Measurements from ENCODE around the gene P3H4.

DNA sequence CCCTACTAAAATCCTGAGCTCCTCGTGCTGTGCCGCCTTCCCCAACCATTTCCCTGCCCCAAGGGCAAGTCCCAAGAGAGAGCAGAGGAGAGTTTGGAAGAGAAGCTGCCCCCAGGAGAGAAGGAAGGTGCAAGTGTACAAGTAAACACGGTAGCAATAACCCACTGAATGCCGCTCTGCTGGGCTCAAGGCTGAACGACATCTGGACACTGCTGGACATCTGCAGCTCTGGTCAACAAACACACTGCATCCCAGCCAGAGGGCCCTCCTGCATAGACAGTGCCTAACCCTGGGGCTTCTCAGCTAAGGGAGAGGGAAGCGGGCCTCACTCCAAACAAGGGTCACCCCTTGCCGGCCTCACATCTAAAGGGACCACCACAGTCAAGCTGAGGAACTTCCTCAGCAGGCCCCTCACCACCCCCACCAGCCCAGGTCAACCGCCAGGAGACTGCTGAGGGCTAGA lies 38.0 kb downstream of the P3H4 start:
- TF ChIP-seq, protein P1, sequence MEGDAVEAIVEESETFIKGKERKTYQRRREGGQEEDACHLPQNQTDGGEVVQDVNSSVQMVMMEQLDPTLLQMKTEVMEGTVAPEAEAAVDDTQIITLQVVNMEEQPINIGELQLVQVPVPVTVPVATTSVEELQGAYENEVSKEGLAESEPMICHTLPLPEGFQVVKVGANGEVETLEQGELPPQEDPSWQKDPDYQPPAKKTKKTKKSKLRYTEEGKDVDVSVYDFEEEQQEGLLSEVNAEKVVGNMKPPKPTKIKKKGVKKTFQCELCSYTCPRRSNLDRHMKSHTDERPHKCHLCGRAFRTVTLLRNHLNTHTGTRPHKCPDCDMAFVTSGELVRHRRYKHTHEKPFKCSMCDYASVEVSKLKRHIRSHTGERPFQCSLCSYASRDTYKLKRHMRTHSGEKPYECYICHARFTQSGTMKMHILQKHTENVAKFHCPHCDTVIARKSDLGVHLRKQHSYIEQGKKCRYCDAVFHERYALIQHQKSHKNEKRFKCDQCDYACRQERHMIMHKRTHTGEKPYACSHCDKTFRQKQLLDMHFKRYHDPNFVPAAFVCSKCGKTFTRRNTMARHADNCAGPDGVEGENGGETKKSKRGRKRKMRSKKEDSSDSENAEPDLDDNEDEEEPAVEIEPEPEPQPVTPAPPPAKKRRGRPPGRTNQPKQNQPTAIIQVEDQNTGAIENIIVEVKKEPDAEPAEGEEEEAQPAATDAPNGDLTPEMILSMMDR (IDR thresholded peaks at IDR 0.05), result no peak
- TF ChIP-seq POLR2A (IDR thresholded peaks at IDR 0.05) (no peak), EP300 (IDR thresholded peaks at IDR 0.05) (no peak), POLR2AphosphoS5 (IDR thresholded peaks at IDR 0.05) (no peak)
